H1 (cell line): ENCODE data around the gene SCO2. TPM values are rescaled to one million over a fixed set of nuclear protein-coding genes. Genes with fewer than 3 reads are reported as not detected.

ENCODE experiments used
- CTCF ChIA-PET: fragments of 300-600 bp; sonication (Branson Sonifier 250); formaldehyde crosslinking; loops from one replicate; lab custom pipeline; 2021; ENCODE audit not compliant: partially characterized antibody; lab: Charles Lee
- POLR2A ChIA-PET: fragments of 300-600 bp; sonication (Branson Sonifier 250); formaldehyde crosslinking; loops from one replicate; lab custom pipeline; 2021; ENCODE audit warnings: inconsistent platforms; ENCODE audit not compliant: partially characterized antibody; lab: Charles Lee
- DNase-seq, 2 experiments: peaks; one replicate each; pipeline versions ENCODE4 v3.0.0 to v3.0.0-alpha.2; 2010 to 2022; ENCODE audit warnings: low spot score in 2 of 2, low read depth in 1 of 2, mixed read lengths in 1 of 2
- FAIRE-seq: peaks from 2 replicates; lab custom pipeline; 2011; peaks lifted over from hg19 to GRCh38; lab: Jason Lieb, UNC
- H2AFZ ChIP-seq: 2 replicates; pipeline ENCODE4 v1.8.1; 2012; ENCODE audit warnings: low read length, inconsistent platforms
- H2AK5ac ChIP-seq: 2 replicates; pipeline ENCODE4 v1.6.1; 2013; ENCODE audit warnings: low read depth, low read length
- H2BK120ac ChIP-seq: replicated peaks from 2 replicates; pipeline ENCODE3; 2013; ENCODE audit warnings: low read depth, low read length, inconsistent platforms
- H2BK12ac ChIP-seq: 2 replicates; pipeline ENCODE4 v1.6.1; 2013; ENCODE audit warnings: low read depth, low read length
- H2BK15ac ChIP-seq: 2 replicates; pipeline ENCODE4 v1.6.1; 2013; ENCODE audit warnings: low read length
- H2BK20ac ChIP-seq: 2 replicates; pipeline ENCODE4 v1.6.1; 2013; ENCODE audit warnings: low read length
- H2BK5ac ChIP-seq: 2 replicates; pipeline ENCODE4 v1.6.1; 2013; ENCODE audit warnings: low read depth, low read length
- H3K14ac ChIP-seq: 2 replicates; pipeline ENCODE4 v1.6.1; 2013; ENCODE audit warnings: inconsistent platforms; ENCODE audit not compliant: insufficient read length
- H3K18ac ChIP-seq: 2 replicates; pipeline ENCODE4 v1.6.1; 2013; ENCODE audit warnings: low read length; ENCODE audit errors: extremely low read depth
- H3K23ac ChIP-seq: 2 replicates; pipeline ENCODE4 v1.6.1; 2013; ENCODE audit warnings: inconsistent platforms; ENCODE audit not compliant: insufficient read length
- H3K23me2 ChIP-seq: 2 replicates; pipeline ENCODE4 v1.6.1; 2013; ENCODE audit warnings: low read depth, low read length
- H3K27ac ChIP-seq: 2 replicates; pipeline ENCODE4 v1.6.1; 2011; ENCODE audit warnings: low read depth, low read length, inconsistent platforms
- H3K27me3 ChIP-seq, 4 experiments: replicated peaks in 1 of 4; 1 replicate in 1 of 4; 2 replicates in 3 of 4; pipeline versions ENCODE4 v1.6.1 to v1.8.1; 2011 to 2013; ENCODE audit warnings: low read length in 3 of 4, mild to moderate bottlenecking in 3 of 4, inconsistent platforms in 2 of 4, mixed read lengths in 2 of 4, moderate library complexity in 1 of 4; ENCODE audit not compliant: control insufficient read depth in 3 of 4, insufficient read depth in 3 of 4; ENCODE audit errors: extremely low read depth in 1 of 4
- H3K36me3 ChIP-seq, 4 experiments: 2 replicates each; pipeline versions ENCODE4 v1.6.1 to v1.8.1; 2011 to 2013; ENCODE audit warnings: mild to moderate bottlenecking in 4 of 4, low read length in 3 of 4, moderate library complexity in 2 of 4, control low read depth in 1 of 4, inconsistent platforms in 1 of 4; ENCODE audit not compliant: insufficient read depth in 4 of 4, control insufficient read depth in 2 of 4
- H3K4ac ChIP-seq: replicated peaks from 2 replicates; pipeline ENCODE3; 2013; ENCODE audit warnings: low read length, low read depth, mixed read lengths, inconsistent platforms; ENCODE audit not compliant: insufficient read length
- H3K4me1 ChIP-seq, 4 experiments: replicated peaks in 1 of 4; 1 replicate in 1 of 4; 2 replicates in 3 of 4; pipeline versions ENCODE4 v1.6.1 to v1.8.1; 2011 to 2013; ENCODE audit warnings: low read length in 3 of 4, inconsistent platforms in 2 of 4, mixed read lengths in 1 of 4; ENCODE audit not compliant: insufficient read depth in 4 of 4, control insufficient read depth in 3 of 4
- H3K4me2 ChIP-seq, 2 experiments: 2 replicates each; pipeline versions ENCODE4 v1.6.1 to v1.8.1; 2011 to 2013; ENCODE audit warnings: low read depth in 2 of 2, low read length in 2 of 2, control low read depth in 1 of 2, inconsistent platforms in 1 of 2, mild to moderate bottlenecking in 1 of 2; ENCODE audit not compliant: insufficient read depth in 1 of 2
- H3K4me3 ChIP-seq, 4 experiments: fragments of 200-600, 300-600 bp in 1 of 4; sonication (generic), shearing (Covaris generic), sonication (Bioruptor Twin) in 1 of 4; 2 replicates each; pipeline versions ENCODE4 v1.5.1 to v1.8.1; 2011 to 2016; ENCODE audit warnings: low read length in 4 of 4, low read depth in 3 of 4, control low read depth in 2 of 4, inconsistent platforms in 2 of 4, mild to moderate bottlenecking in 2 of 4, mixed read lengths in 1 of 4, moderate library complexity in 1 of 4; ENCODE audit not compliant: insufficient read depth in 2 of 4; ENCODE audit errors: extremely low read depth in 1 of 4
- H3K56ac ChIP-seq: replicated peaks from 2 replicates; pipeline ENCODE3; 2013; ENCODE audit warnings: low read depth, mild to moderate bottlenecking, mixed read lengths, low read length, inconsistent platforms; ENCODE audit not compliant: insufficient read length
- H3K79me1 ChIP-seq: 2 replicates; pipeline ENCODE4 v1.6.1; 2013; ENCODE audit warnings: low read depth, low read length, control low read depth
- H3K79me2 ChIP-seq, 2 experiments: 2 replicates each; pipeline versions ENCODE4 v1.6.1 to v1.8.1; 2012 to 2013; ENCODE audit warnings: low read length in 2 of 2, mild to moderate bottlenecking in 2 of 2, inconsistent platforms in 1 of 2; ENCODE audit not compliant: insufficient read depth in 2 of 2, control insufficient read depth in 1 of 2
- H3K9ac ChIP-seq, 4 experiments: replicated peaks in 1 of 4; 1 replicate in 1 of 4; 2 replicates in 3 of 4; pipeline versions ENCODE4 v1.6.1 to v1.8.1; 2011 to 2013; ENCODE audit warnings: low read depth in 3 of 4, low read length in 3 of 4, control low read depth in 2 of 4, mild to moderate bottlenecking in 2 of 4, moderate library complexity in 2 of 4, inconsistent platforms in 1 of 4; ENCODE audit errors: extremely low read depth in 1 of 4
- H3K9me3 ChIP-seq, 2 experiments: 2 replicates each; pipeline versions ENCODE4 v1.6.1 to v1.8.1; 2012 to 2013; ENCODE audit warnings: mild to moderate bottlenecking in 2 of 2, moderate library complexity in 2 of 2, control low read depth in 1 of 2, inconsistent platforms in 1 of 2, low read depth in 1 of 2, low read length in 1 of 2, mixed read lengths in 1 of 2; ENCODE audit not compliant: insufficient read depth in 2 of 2
- H4K20me1 ChIP-seq, 2 experiments: replicated peaks in 1 of 2; 2 replicates each; pipeline versions ENCODE3 to v1.8.1; 2011 to 2013; ENCODE audit warnings: inconsistent platforms in 2 of 2, low read length in 2 of 2, mild to moderate bottlenecking in 1 of 2; ENCODE audit not compliant: insufficient read depth in 2 of 2, control insufficient read depth in 1 of 2
- H4K5ac ChIP-seq: 2 replicates; pipeline ENCODE4 v1.6.1; 2013; ENCODE audit warnings: low read length, low read depth, mixed read lengths, inconsistent platforms; ENCODE audit not compliant: insufficient read length
- H4K8ac ChIP-seq: 2 replicates; pipeline ENCODE4 v1.8.0; 2013; ENCODE audit warnings: mild to moderate bottlenecking, moderate library complexity, low read length, inconsistent platforms; ENCODE audit not compliant: insufficient read depth; ENCODE audit errors: extremely low read depth
- H4K91ac ChIP-seq: replicated peaks from 2 replicates; pipeline ENCODE3; 2013; ENCODE audit warnings: low read length, mixed read lengths, inconsistent platforms; ENCODE audit not compliant: insufficient read length
- EZH2 ChIP-seq: fragments of 200-600 bp; sonication (generic); IDR thresholded peaks from 2 replicates; pipeline ENCODE4 v1.7.1; 2012; ENCODE audit warnings: low read depth, mild to moderate bottlenecking, moderate library complexity, low read length, inconsistent platforms; ENCODE audit not compliant: severe bottlenecking
- MAX ChIP-seq: IDR thresholded peaks from 2 replicates; pipeline ENCODE4 v1.6.1; 2012; ENCODE audit warnings: inconsistent platforms
- SIRT6 ChIP-seq: IDR thresholded peaks from one replicate; pipeline ENCODE4 v1.7.1; 2012; ENCODE audit warnings: low read length, inconsistent platforms
- SUZ12 ChIP-seq: fragments of 200-600 bp; sonication (generic); IDR thresholded peaks from 2 replicates; pipeline ENCODE4 v1.6.1; 2012; ENCODE audit warnings: mild to moderate bottlenecking, inconsistent platforms, low read length, moderate library complexity, mixed read lengths
- WGBS, 2 experiments: shearing (Covaris generic) in 1 of 2; methylation state at CpG; one replicate each; pipeline versions ENCODE4 v1.1.6 to v1.1.7; 2013 to 2015; ENCODE audit warnings: low lambda C conversion rate in 2 of 2, mixed read lengths in 2 of 2, inconsistent platforms in 1 of 2, low coverage in 1 of 2, missing lambda C conversion rate in 1 of 2; ENCODE audit not compliant: insufficient replicate concordance in 2 of 2, insufficient coverage in 1 of 2, insufficient read length in 1 of 2; ENCODE audit errors: extremely low coverage in 1 of 2, missing lambda C conversion rate in 1 of 2; 5-methylcytosine and 5-hydroxymethylcytosine counted together
- polyA plus RNA-seq, 7 experiments: library from polyadenylated mRNA; depleted of rRNA in 3 of 7; stranded (reverse) in 5 of 7; unstranded in 2 of 7; fragments of >200 nt in 5 of 7; fragments of 200-250 nt in 2 of 7; gene quantifications; 1 replicate in 5 of 7; 2 replicates in 1 of 7; 4 replicates in 1 of 7; pipeline versions ENCODE4 v1.2.1 to v1.2.3, GENCODE V29; 2011 to 2013; ENCODE audit warnings: missing spikeins in 2 of 7, mixed read lengths in 2 of 7
- total RNA-seq: library from RNA; stranded (reverse); fragmentation: NEBNext Ultra II Directional; extraction: Animal tissue kit (Norgen Biotek cat#: 25700); gene quantifications from 2 replicates; pipeline ENCODE4 v1.2.1, GENCODE V29; 2021

The SCO2 gene
- total and polyA plus RNA-seq, 2 of the 8 experiments (the other 6 are each of a cell fraction or from before 2014, with no cell fraction given) = 2.0 TPM; not detected in 1

DNA sequence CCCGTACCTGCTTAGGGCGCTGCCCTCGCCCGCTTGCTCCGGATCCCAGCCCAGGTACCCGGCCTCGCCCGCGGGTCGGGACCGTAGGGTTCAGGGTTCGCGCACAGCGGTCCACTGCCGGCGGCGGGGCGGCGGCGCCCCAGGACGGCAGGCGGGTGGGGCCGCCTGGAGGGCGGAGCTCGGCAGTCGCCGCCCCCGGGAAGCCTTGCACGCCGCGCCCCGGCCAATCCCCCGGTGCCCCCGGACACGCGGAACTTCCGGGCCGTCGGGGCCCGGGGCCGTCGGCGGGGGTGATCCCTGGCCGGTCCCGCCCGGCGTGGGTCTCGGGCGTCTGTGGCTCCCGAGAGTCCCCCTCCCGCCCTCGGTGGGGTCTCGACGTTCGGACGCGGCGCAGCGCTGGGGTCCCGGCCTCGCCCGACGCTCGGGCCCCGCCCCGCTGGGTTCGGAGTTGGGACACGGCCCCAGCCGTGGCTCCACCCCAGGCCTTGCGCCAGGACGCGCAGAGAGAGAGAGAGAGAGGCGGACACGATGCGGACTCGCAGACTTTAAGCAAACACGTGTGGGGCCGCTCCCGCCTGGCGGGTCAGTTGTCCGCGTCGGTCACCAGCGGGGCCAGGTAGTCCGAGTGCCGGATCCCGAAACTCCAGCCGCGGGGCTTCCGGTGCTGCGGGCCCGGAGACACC, 4.6 kb upstream of the SCO2 start, which contains the start of gene TYMP:
Gene TYMP, minus strand, starts transcription at position 116 of the 683 bp plus-strand sequence. CDS start 303 bp downstream, outside the sequence.
- H2AK5ac ChIP-seq = no peak within 1 kb of the TSS; the same call in 1 of the 2 replicates
- H4K91ac ChIP-seq = peak within 1 kb of the TSS; percentile 42
- H2BK120ac ChIP-seq = no peak within 1 kb of the TSS
- H3K4me2 ChIP-seq = peak within 1 kb of the TSS; percentile 51 to 92
- no peak within 1 kb of the TSS for H2AFZ ChIP-seq
- H2BK12ac ChIP-seq = no peak within 1 kb of the TSS; the same call in 1 of the 2 replicates
- no peaks in the 10 kb centered on the region for H3K79me1 ChIP-seq
- no peak within 1 kb of the TSS for H3K4ac ChIP-seq
- TF ChIP-seq SUZ12 (peak; percentile 72), MAX (peak; percentile 33; the same call in 1 of the 2 replicates), EZH2 (peak; percentile 53), SIRT6 (no peak)
- no peaks in the 10 kb centered on the region for H3K9me3 ChIP-seq
- no peak within 1 kb of the TSS for H2BK5ac ChIP-seq
- no peak within 1 kb of the TSS for H3K27ac ChIP-seq
- no peak within 1 kb of the TSS for H3K9ac ChIP-seq
- peak within 1 kb of the TSS; percentile 46; the same call in 1 of the 2 replicates for H2BK15ac ChIP-seq
- peaks cover 0 to 26% (median 10%) of the 10 kb centered on the region in 4 experiments; a peak in 5 of 7 replicates for H3K4me1 ChIP-seq
- ChIA-PET CTCF (no interaction called here), POLR2A (no interaction called here)
- no peak within 1 kb of the TSS for H3K23ac ChIP-seq
- no peaks in the 10 kb centered on the region for H3K79me2 ChIP-seq
- H4K8ac ChIP-seq = peak within 1 kb of the TSS; percentile 94
- H3K36me3 ChIP-seq = no peaks in the 10 kb centered on the region
- no peak within 1 kb of the TSS for H4K5ac ChIP-seq
- no peak within 1 kb of the TSS; the same call in 1 of the 2 replicates for H3K18ac ChIP-seq
- WGBS, 2 experiments = 13% methylated on average over 17 of the region's 92 CpGs; no CpG with 5 or more reads in 1 of the 2 experiments
- H3K23me2 ChIP-seq = peaks cover 28% of the 10 kb centered on the region; the same call in 1 of the 2 replicates
- peaks cover 43 to 70% (median 60%) of the 10 kb centered on the region in 4 experiments for H3K27me3 ChIP-seq
- no peak within 1 kb of the TSS for H3K14ac ChIP-seq
- no peak within 1 kb of the TSS for H2BK20ac ChIP-seq
- H3K4me3 ChIP-seq = peak within 1 kb of the TSS; percentile 27 to 68 (median 48)
- no peak for FAIRE-seq
- DNase-seq = peak in 1 of 2 experiments; percentile 75
- peaks cover 5 to 17% of the 10 kb centered on the region in 2 experiments for H4K20me1 ChIP-seq
- H3K56ac ChIP-seq = no peak within 1 kb of the TSS
